Measurements from ENCODE around the gene LRRK2.
"Not testable (repeated sequence)": the region's sequence is repeated elsewhere in the genome, so short reads cannot be mapped to it uniquely, and the experiment has no call there.

Gene LRRK2

GRCh38 chr12:40229690-40230651 is 5.2 kb downstream of the LRRK2 start:
- H3K9ac ChIP-seq (ENCODE audit: low read depth, low read length), result no peak overlapping the region
- peaks cover 20% of the 10 kb centered on the region for H3K27me3 ChIP-seq (ENCODE audit: insufficient read depth, low read length)
- H3K4me3 ChIP-seq (ENCODE audit: low read length), result no peak overlapping the region
- H3K4me1 ChIP-seq (ENCODE audit: insufficient read depth, low read length), result peaks cover 6% of the 10 kb centered on the region
- H3K27ac ChIP-seq (ENCODE audit: low read depth, low read length), result no peak overlapping the region
- H3K9me3 ChIP-seq (ENCODE audit: insufficient read depth, low read depth, low read length), result no peaks in the 10 kb centered on the region
- 94% methylated on average over 10 of the region's 10 CpGs for WGBS
- H3K36me3 ChIP-seq (ENCODE audit: insufficient read depth, low read length), result no peaks in the 10 kb centered on the region

GRCh38 chr12:40232602-40233001 is 7.8 kb downstream of the LRRK2 start:
- no peaks in the 10 kb centered on the region for H3K4me1 ChIP-seq (ENCODE audit: insufficient read depth, low read length)
- no peak overlapping the region for H3K4me3 ChIP-seq (ENCODE audit: low read length)
- H3K9me3 ChIP-seq (ENCODE audit: insufficient read depth, low read depth, low read length), result no peaks in the 10 kb centered on the region
- no peaks in the 10 kb centered on the region for H3K27me3 ChIP-seq (ENCODE audit: insufficient read depth, low read length)
- H3K27ac ChIP-seq (ENCODE audit: low read depth, low read length), result no peak overlapping the region
- no peaks in the 10 kb centered on the region for H3K36me3 ChIP-seq (ENCODE audit: insufficient read depth, low read length)
- 100% methylated on average over 1 of the region's 1 CpG for WGBS
- H3K9ac ChIP-seq (ENCODE audit: low read depth, low read length), result no peak overlapping the region

- Histone ChIP-seq H3K27ac (ENCODE audit: low read depth, low read length) (no peak overlapping the region), H3K9me3 (ENCODE audit: insufficient read depth, low read depth, low read length) (no peaks in the 10 kb centered on the region), H3K27me3 (ENCODE audit: insufficient read depth, low read length) (no peaks in the 10 kb centered on the region), H3K9ac (ENCODE audit: low read depth, low read length) (no peak overlapping the region), H3K4me3 (ENCODE audit: low read length) (no peak overlapping the region), H3K4me1 (ENCODE audit: insufficient read depth, low read length) (no peaks in the 10 kb centered on the region), H3K36me3 (ENCODE audit: insufficient read depth, low read length) (no peaks in the 10 kb centered on the region)
- 94% methylated on average over 3 of the region's 3 CpGs for whole genome bisulfite sequencing
Observed at GRCh38 chr12:40233741-40234367, 9.1 kb downstream of the LRRK2 start.

- no peaks in the 10 kb centered on the region for H3K9me3 ChIP-seq (ENCODE audit: insufficient read depth, low read depth, low read length)
- H3K27me3 ChIP-seq (ENCODE audit: insufficient read depth, low read length), result no peaks in the 10 kb centered on the region
- H3K36me3 ChIP-seq (ENCODE audit: insufficient read depth, low read length), result no peaks in the 10 kb centered on the region
- 92% methylated on average over 3 of the region's 3 CpGs for WGBS
- no peaks in the 10 kb centered on the region for H3K4me1 ChIP-seq (ENCODE audit: insufficient read depth, low read length)
- H3K4me3 ChIP-seq (ENCODE audit: low read length), result no peak overlapping the region
- H3K9ac ChIP-seq (ENCODE audit: low read depth, low read length), result no peak overlapping the region
- no peak overlapping the region for H3K27ac ChIP-seq (ENCODE audit: low read depth, low read length)
Observed at GRCh38 chr12:40236357-40236850, 11.6 kb downstream of the LRRK2 start.

- H3K27ac ChIP-seq (ENCODE audit: low read depth, low read length), result no peak overlapping the region
Observed at GRCh38 chr12:40238266-40238902, 13.6 kb downstream of the LRRK2 start.

GRCh38 chr12:40238979-40239378 is 14.2 kb downstream of the LRRK2 start:
- no peaks in the 10 kb centered on the region for H3K36me3 ChIP-seq (ENCODE audit: insufficient read depth, low read length)
- H3K4me1 ChIP-seq (ENCODE audit: insufficient read depth, low read length), result no peaks in the 10 kb centered on the region
- H3K27me3 ChIP-seq (ENCODE audit: insufficient read depth, low read length), result no peaks in the 10 kb centered on the region
- 94% methylated on average over 5 of the region's 5 CpGs for WGBS
- no peaks in the 10 kb centered on the region for H3K9me3 ChIP-seq (ENCODE audit: insufficient read depth, low read depth, low read length)
- no peak overlapping the region for H3K27ac ChIP-seq (ENCODE audit: low read depth, low read length)
- no peak overlapping the region for H3K9ac ChIP-seq (ENCODE audit: low read depth, low read length)
- H3K4me3 ChIP-seq (ENCODE audit: low read length), result no peak overlapping the region

More at GRCh38 chr12:40238266-40238902, 13.6 kb downstream of the LRRK2 start:
- Histone ChIP-seq H3K9me3 (ENCODE audit: insufficient read depth, low read depth, low read length) (no peaks in the 10 kb centered on the region), H3K36me3 (ENCODE audit: insufficient read depth, low read length) (no peaks in the 10 kb centered on the region), H3K4me3 (ENCODE audit: low read length) (no peak overlapping the region), H3K27me3 (ENCODE audit: insufficient read depth, low read length) (no peaks in the 10 kb centered on the region), H3K9ac (ENCODE audit: low read depth, low read length) (no peak overlapping the region), H3K4me1 (ENCODE audit: insufficient read depth, low read length) (no peaks in the 10 kb centered on the region)
- 44% methylated on average over 1 of the region's 1 CpG for WGBS

GRCh38 chr12:40240779-40241178 is 16.0 kb downstream of the LRRK2 start:
- Histone ChIP-seq H3K9me3 (ENCODE audit: insufficient read depth, low read depth, low read length) (no peaks in the 10 kb centered on the region), H3K4me1 (ENCODE audit: insufficient read depth, low read length) (no peaks in the 10 kb centered on the region), H3K36me3 (ENCODE audit: insufficient read depth, low read length) (no peaks in the 10 kb centered on the region), H3K27ac (ENCODE audit: low read depth, low read length) (no peak overlapping the region), H3K9ac (ENCODE audit: low read depth, low read length) (no peak overlapping the region), H3K27me3 (ENCODE audit: insufficient read depth, low read length) (no peaks in the 10 kb centered on the region), H3K4me3 (ENCODE audit: low read length) (no peak overlapping the region)
- 95% methylated on average over 4 of the region's 4 CpGs for WGBS

GRCh38 chr12:40241741-40242140 is 16.9 kb downstream of the LRRK2 start:
- no peak overlapping the region for H3K27ac ChIP-seq (ENCODE audit: low read depth, low read length)
- no peak overlapping the region for H3K9ac ChIP-seq (ENCODE audit: low read depth, low read length)
- H3K9me3 ChIP-seq (ENCODE audit: insufficient read depth, low read depth, low read length), result no peaks in the 10 kb centered on the region
- no peaks in the 10 kb centered on the region for H3K4me1 ChIP-seq (ENCODE audit: insufficient read depth, low read length)
- H3K4me3 ChIP-seq (ENCODE audit: low read length), result no peak overlapping the region
- WGBS, result 96% methylated on average over 1 of the region's 1 CpG
- H3K27me3 ChIP-seq (ENCODE audit: insufficient read depth, low read length), result no peaks in the 10 kb centered on the region
- no peaks in the 10 kb centered on the region for H3K36me3 ChIP-seq (ENCODE audit: insufficient read depth, low read length)

- H3K4me3 ChIP-seq (ENCODE audit: low read length); H3K4me1 ChIP-seq (ENCODE audit: insufficient read depth, low read length); H3K27ac ChIP-seq (ENCODE audit: low read depth, low read length); H3K9ac ChIP-seq (ENCODE audit: low read depth, low read length); H3K27me3 ChIP-seq (ENCODE audit: insufficient read depth, low read length); H3K36me3 ChIP-seq (ENCODE audit: insufficient read depth, low read length); H3K9me3 ChIP-seq (ENCODE audit: insufficient read depth, low read depth, low read length): not testable (repeated sequence)
- WGBS, result no CpG with 5 or more reads among the region's 5 CpGs
Observed at GRCh38 chr12:40244526-40245156, 19.8 kb downstream of the LRRK2 start.

- no peak overlapping the region for H3K27ac ChIP-seq (ENCODE audit: low read depth, low read length)
- no peaks in the 10 kb centered on the region for H3K4me1 ChIP-seq (ENCODE audit: insufficient read depth, low read length)
- H3K9me3 ChIP-seq (ENCODE audit: insufficient read depth, low read depth, low read length), result no peaks in the 10 kb centered on the region
- no peaks in the 10 kb centered on the region for H3K27me3 ChIP-seq (ENCODE audit: insufficient read depth, low read length)
- 88% methylated on average over 1 of the region's 1 CpG for whole genome bisulfite sequencing
- H3K9ac ChIP-seq (ENCODE audit: low read depth, low read length), result no peak overlapping the region
- no peak overlapping the region for H3K4me3 ChIP-seq (ENCODE audit: low read length)
- H3K36me3 ChIP-seq (ENCODE audit: insufficient read depth, low read length), result no peaks in the 10 kb centered on the region
Observed at GRCh38 chr12:40248034-40248433, 23.2 kb downstream of the LRRK2 start.

Measured in HUES64 (cell line).